ENCODE measurements around the gene ACAD9.
A peak's percentile ranks its signal among the peaks of the same experiment; 100 is the strongest.
"Not testable (repeated sequence)": the region's sequence is repeated elsewhere in the genome, so short reads cannot be mapped to it uniquely, and the experiment has no call there.

ACAD9 gene

GRCh38 chr3:128859630-128860029, 19.8 kb upstream of the ACAD9 start:
- no peak for DNase-seq (ENCODE audit: low read depth in 3 of 3, low spot score in 1 of 3)

GRCh38 chr3:128861491-128861890, 17.9 kb upstream of the ACAD9 start:
- no peak for DNase-seq (ENCODE audit: low read depth in 3 of 3, low spot score in 1 of 3)

GRCh38 chr3:128863560-128863959, 15.9 kb upstream of the ACAD9 start:
- no peak for DNase-seq (ENCODE audit: low read depth in 3 of 3, low spot score in 1 of 3)

- DNase-seq (ENCODE audit: low read depth in 3 of 3, low spot score in 1 of 3): no peak
These were observed 15.0 kb upstream of the ACAD9 start for GRCh38 chr3:128864351-128864811.

GRCh38 chr3:128864849-128865804, 14.3 kb upstream of the ACAD9 start:
- not testable (repeated sequence) for DNase-seq (ENCODE audit: low read depth in 3 of 3, low spot score in 1 of 3)

GRCh38 chr3:128867200-128868125, 12.0 kb upstream of the ACAD9 start:
- no peak for DNase-seq (ENCODE audit: low read depth in 3 of 3, low spot score in 1 of 3)

- no peak for DNase-seq (ENCODE audit: low read depth in 3 of 3, low spot score in 1 of 3)
These were observed 9.1 kb upstream of the ACAD9 start for GRCh38 chr3:128870347-128870746.

- DNase-seq (ENCODE audit: low read depth in 3 of 3, low spot score in 1 of 3): no peak
These were observed 7.1 kb upstream of the ACAD9 start for GRCh38 chr3:128872282-128872681.

- no peak for DNase-seq (ENCODE audit: low read depth in 3 of 3, low spot score in 1 of 3)
These were observed 6.7 kb upstream of the ACAD9 start for GRCh38 chr3:128872744-128873143.

- DNase-seq (ENCODE audit: low read depth in 3 of 3, low spot score in 1 of 3): no peak
These were observed 6.0 kb upstream of the ACAD9 start for GRCh38 chr3:128873244-128874022.

- DNase-seq (ENCODE audit: low read depth in 3 of 3, low spot score in 1 of 3): no peak
These were observed 4.8 kb upstream of the ACAD9 start for GRCh38 chr3:128874481-128875180.

GRCh38 chr3:128875556-128876120, 3.8 kb upstream of the ACAD9 start:
- peak; percentile 29 to 47 (median 45) for DNase-seq (ENCODE audit: low read depth in 3 of 3, low spot score in 1 of 3)

- DNase-seq (ENCODE audit: low read depth in 3 of 3, low spot score in 1 of 3): no peak
These were observed 1.4 kb upstream of the ACAD9 start for GRCh38 chr3:128878011-128878457.

GRCh38 chr3:128878556-128879124, 780 bp upstream of the ACAD9 start:
- peak in 1 of 3 donors; percentile 3 for DNase-seq (ENCODE audit: low read depth in 3 of 3, low spot score in 1 of 3)

- no peak for DNase-seq (ENCODE audit: low read depth in 3 of 3, low spot score in 1 of 3)
These were observed 571 bp downstream of the ACAD9 start for GRCh38 chr3:128879991-128880390.

GRCh38 chr3:128880455-128880854, 1.0 kb downstream of the ACAD9 start:
- DNase-seq (ENCODE audit: low read depth in 3 of 3, low spot score in 1 of 3): not testable (repeated sequence)

GRCh38 chr3:128881576-128881975, 2.2 kb downstream of the ACAD9 start:
- DNase-seq (ENCODE audit: low read depth in 3 of 3, low spot score in 1 of 3): no peak

- no peak for DNase-seq (ENCODE audit: low read depth in 3 of 3, low spot score in 1 of 3)
These were observed 3.3 kb downstream of the ACAD9 start for GRCh38 chr3:128882719-128883118.

GRCh38 chr3:128884992-128885391, 5.6 kb downstream of the ACAD9 start:
- no peak for DNase-seq (ENCODE audit: low read depth in 3 of 3, low spot score in 1 of 3)
